ENCODE results near the gene PPP1CA. TPM values are rescaled to one million over a fixed set of nuclear protein-coding genes. Genes with fewer than 3 reads are reported as not detected.

PPP1CA gene
- total and polyA plus RNA-seq, 4 experiments from 2014 or later = 159 to 774 (median 318) TPM

DNA sequence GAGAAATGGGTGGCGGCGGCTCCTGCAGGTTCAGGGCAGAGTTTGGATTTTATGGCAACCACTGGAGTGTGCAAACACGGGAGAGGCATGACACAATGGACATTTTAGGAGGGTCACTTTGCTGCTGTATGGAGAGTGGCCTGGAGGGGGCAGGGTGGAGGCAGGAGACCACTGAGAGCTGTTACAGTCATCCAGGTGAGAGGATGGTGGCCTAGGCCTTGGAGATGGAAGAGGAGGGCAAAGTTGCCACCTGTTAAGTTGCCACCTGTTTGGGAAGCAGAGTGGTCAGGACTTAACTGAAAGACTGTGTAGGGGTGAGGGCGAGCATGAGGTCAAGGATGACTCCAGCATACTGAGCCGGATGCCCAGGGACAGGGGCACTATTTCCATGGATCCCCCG is 12.2 kb downstream of the PPP1CA start:
- H3K4me3 ChIP-seq (ENCODE audit: low read length in 2 of 2) = no peak overlapping the region
- H3K4me3 Mint-ChIP-seq = peak overlapping the region; percentile 40 to 87 (median 75)
- H3K4me1 ChIP-seq (ENCODE audit: insufficient read depth, low read length) = peaks cover 16% of the 10 kb centered on the region
- peaks cover 0 to 1% (median 0%) of the 10 kb centered on the region in 8 donors for H3K9me3 Mint-ChIP-seq
- no peaks in the 10 kb centered on the region for H3K27me3 ChIP-seq (ENCODE audit: insufficient read depth, low read length)
- no peaks in the 10 kb centered on the region for H3K9me3 ChIP-seq (ENCODE audit: control insufficient read depth in 1 of 2, low read length in 2 of 2)
- DNase-seq = peak; percentile 47 to 57 (median 54)
- ChIA-PET CTCF (ENCODE audit: partially characterized antibody) (interaction anchor here (1.0 to 24.8 kb wide), 4 partner anchors 12 to 87 kb away, joined by 3 to 1065 read pairs (median 22); partner anchors contain the start of genes POLD4, PPP1CA and TBC1D10C), POLR2A (ENCODE audit: partially characterized antibody) (interaction anchor here (0.7 to 21.5 kb wide), 6 partner anchors 12 to 116 kb away, joined by 3 to 2262 read pairs (median 6); partner anchors contain the start of genes CARNS1, PITPNM1, POLD4 and PPP1CA)
- H3K27me3 Mint-ChIP-seq = peaks cover 0 to under 1% of the 10 kb centered on the region in 2 donors
- intact Hi-C loops (cut with micrococcal nuclease) = loop anchor here (1.0 kb wide), 2 partner anchors 80 to 117 kb away; partner anchors contain the start of gene TMEM134
- peaks cover 21 to 41% (median 33%) of the 10 kb centered on the region in 4 donors for H3K4me1 Mint-ChIP-seq
- H3K27ac ChIP-seq (ENCODE audit: low read depth, low read length) = no peak overlapping the region
- H3K27ac Mint-ChIP-seq = peak overlapping the region; percentile 64 to 92 (median 80)
- H3K36me3 Mint-ChIP-seq = peaks cover 4 to 10% of the 10 kb centered on the region in 2 donors
- no peaks in the 10 kb centered on the region for H3K36me3 ChIP-seq (ENCODE audit: insufficient read depth, low read length)

DNA sequence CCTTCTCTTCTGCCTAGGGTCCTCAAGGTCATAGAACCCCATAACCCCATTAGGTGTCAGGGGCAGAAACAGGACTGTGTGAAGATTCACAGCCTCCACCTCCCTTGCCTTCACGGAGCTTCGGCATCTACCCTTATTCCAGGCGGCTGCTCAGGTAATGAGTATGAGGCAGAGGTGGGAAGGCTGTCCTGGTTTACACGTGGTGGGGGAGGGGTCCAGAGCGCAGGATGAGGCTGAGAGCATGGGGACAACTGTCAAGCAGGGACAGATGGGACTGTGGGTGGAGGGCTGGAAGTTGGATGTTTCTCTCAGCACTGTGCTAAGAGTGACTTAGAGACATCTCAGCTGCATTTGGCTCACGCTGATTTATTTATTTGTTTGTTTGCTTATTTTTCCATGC is 14.1 kb downstream of the PPP1CA start:
- intact Hi-C loops (cut with micrococcal nuclease) = no loop called here
- H3K4me1 ChIP-seq (ENCODE audit: insufficient read depth, low read length) = peaks cover 15% of the 10 kb centered on the region
- no peaks in the 10 kb centered on the region for H3K9me3 ChIP-seq (ENCODE audit: control insufficient read depth in 1 of 2, low read length in 2 of 2)

DNA sequence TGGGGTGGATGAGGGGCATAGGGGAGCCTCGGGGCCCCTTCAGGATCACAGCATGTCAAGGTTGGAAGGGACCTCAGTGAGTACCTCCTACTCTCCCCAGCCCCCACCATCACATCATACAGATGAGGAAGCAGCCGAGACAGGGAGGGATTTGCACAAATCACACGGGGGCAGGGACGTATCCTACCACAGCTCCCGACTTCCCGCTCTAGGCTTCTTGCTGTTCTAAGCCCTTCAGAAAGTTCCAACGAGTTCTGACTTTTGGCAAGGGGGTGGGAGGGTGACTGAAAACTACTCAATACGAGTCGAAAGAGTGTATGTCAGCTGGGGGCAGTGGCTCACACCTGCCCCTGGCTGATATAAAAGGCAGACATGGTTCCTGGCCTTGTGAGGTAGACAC is 14.6 kb downstream of the PPP1CA start:
- Mint-ChIP-seq H3K4me3 (no peak overlapping the region), H3K36me3 (peaks cover 0 to 3% of the 10 kb centered on the region in 2 donors), H3K9me3 (no peaks in the 10 kb centered on the region), H3K27me3 (peaks cover 0 to 1% of the 10 kb centered on the region in 2 donors), H3K27ac (peak overlapping the region in 2 of 7 donors; percentile 2 to 47), H3K4me1 (peaks cover 14 to 27% (median 22%) of the 10 kb centered on the region in 4 donors)
- H3K27me3 ChIP-seq (ENCODE audit: insufficient read depth, low read length) = no peaks in the 10 kb centered on the region
- ChIA-PET POLR2A (ENCODE audit: partially characterized antibody) (interaction anchor here (1.1 to 19.7 kb wide), 8 partner anchors 9 to 118 kb away, joined by 3 to 449 read pairs (median 5); partner anchors contain the start of genes CLCF1, PITPNM1, POLD4 and PPP1CA), CTCF (ENCODE audit: partially characterized antibody) (interaction anchor here (0.6 to 24.8 kb wide), 9 partner anchors 13 to 198 kb away, joined by 3 to 1065 read pairs (median 5); partner anchors contain the start of genes CLCF1, POLD4 and PPP1CA)
- H3K27ac ChIP-seq (ENCODE audit: low read depth, low read length) = no peak overlapping the region
- no peaks in the 10 kb centered on the region for H3K9me3 ChIP-seq (ENCODE audit: control insufficient read depth in 1 of 2, low read length in 2 of 2)
- DNase-seq = no peak
- H3K4me3 ChIP-seq (ENCODE audit: low read length in 2 of 2) = no peak overlapping the region
- H3K4me1 ChIP-seq (ENCODE audit: insufficient read depth, low read length) = peaks cover 16% of the 10 kb centered on the region
- intact Hi-C loops (cut with micrococcal nuclease) = no loop called here
- H3K36me3 ChIP-seq (ENCODE audit: insufficient read depth, low read length) = no peaks in the 10 kb centered on the region

More for the DNA sequence above, 14.1 kb downstream of the PPP1CA start:
- POLR2A ChIA-PET (ENCODE audit: partially characterized antibody) = interaction anchor here (1.1 to 19.7 kb wide), 8 partner anchors 9 to 118 kb away, joined by 3 to 449 read pairs (median 5); partner anchors contain the start of genes CLCF1, PITPNM1, POLD4 and PPP1CA
- H3K36me3 Mint-ChIP-seq = peaks cover 0 to 5% of the 10 kb centered on the region in 2 donors
- CTCF ChIA-PET (ENCODE audit: partially characterized antibody) = interaction anchor here (0.6 to 24.8 kb wide), 7 partner anchors 14 to 198 kb away, joined by 3 to 1065 read pairs (median 4); partner anchors contain the start of genes CLCF1, POLD4 and PPP1CA
- Histone ChIP-seq H3K36me3 (ENCODE audit: insufficient read depth, low read length) (no peaks in the 10 kb centered on the region), H3K4me3 (ENCODE audit: low read length in 2 of 2) (no peak overlapping the region), H3K27ac (ENCODE audit: low read depth, low read length) (no peak overlapping the region), H3K27me3 (ENCODE audit: insufficient read depth, low read length) (no peaks in the 10 kb centered on the region)
- H3K4me1 Mint-ChIP-seq = peaks cover 16 to 28% (median 23%) of the 10 kb centered on the region in 4 donors
- no peak for DNase-seq
- peaks cover 0 to 1% of the 10 kb centered on the region in 2 donors for H3K27me3 Mint-ChIP-seq
- H3K27ac Mint-ChIP-seq = peak overlapping the region in 4 of 7 donors; percentile 2 to 89 (median 26)
- no peaks in the 10 kb centered on the region for H3K9me3 Mint-ChIP-seq
- H3K4me3 Mint-ChIP-seq = peak overlapping the region in 1 of 8 donors; percentile 35

DNA sequence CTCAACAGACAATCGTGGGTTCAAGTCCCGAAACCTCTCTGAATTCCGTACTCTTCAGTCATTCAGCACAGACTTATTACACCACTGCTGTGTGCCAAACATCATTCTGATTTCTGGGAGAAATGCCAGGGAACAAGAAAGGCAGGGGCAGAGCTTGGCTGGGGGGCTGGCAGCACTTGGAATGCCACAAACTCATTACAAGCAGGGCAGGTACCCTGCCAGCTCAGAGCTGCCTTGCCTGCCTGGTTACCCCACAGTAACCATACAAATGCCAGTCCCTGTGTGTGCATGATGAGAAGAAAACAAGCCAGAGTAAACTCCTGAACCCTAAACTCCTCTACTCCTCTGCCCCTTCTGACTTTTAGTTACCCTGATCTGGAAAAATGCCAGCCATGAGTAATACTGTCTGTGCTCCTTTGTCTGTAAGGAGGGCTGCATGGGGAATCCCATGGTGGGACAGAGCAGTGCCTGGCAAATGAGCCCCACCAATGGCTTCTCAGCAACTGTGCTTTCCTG is 16.7 kb downstream of the PPP1CA start:
- ChIA-PET POLR2A (ENCODE audit: partially characterized antibody) (interaction anchor here (1.0 to 19.7 kb wide), 2 partner anchors 13 to 31 kb away, joined by 3 to 449 read pairs; partner anchors contain the start of gene POLD4), CTCF (ENCODE audit: partially characterized antibody) (interaction anchor here (1.1 to 24.8 kb wide), 4 partner anchors 11 to 39 kb away, joined by 3 to 1065 read pairs (median 74); partner anchors contain the start of genes CLCF1 and POLD4)
- H3K4me3 Mint-ChIP-seq = no peak overlapping the region
- Histone ChIP-seq H3K4me3 (ENCODE audit: low read length in 2 of 2) (no peak overlapping the region), H3K36me3 (ENCODE audit: insufficient read depth, low read length) (no peaks in the 10 kb centered on the region), H3K4me1 (ENCODE audit: insufficient read depth, low read length) (peaks cover 6% of the 10 kb centered on the region), H3K27ac (ENCODE audit: low read depth, low read length) (no peak overlapping the region), H3K27me3 (ENCODE audit: insufficient read depth, low read length) (no peaks in the 10 kb centered on the region), H3K9me3 (ENCODE audit: control insufficient read depth in 1 of 2, low read length in 2 of 2) (no peaks in the 10 kb centered on the region)
- peaks cover 11 to 19% (median 16%) of the 10 kb centered on the region in 4 donors for H3K4me1 Mint-ChIP-seq
- peaks cover 0 to 1% of the 10 kb centered on the region in 2 donors for H3K27me3 Mint-ChIP-seq
- peak in 1 of 5 donors; percentile 9 for DNase-seq
- no peak overlapping the region for H3K27ac Mint-ChIP-seq
- peaks cover 0 to 3% of the 10 kb centered on the region in 2 donors for H3K36me3 Mint-ChIP-seq
- intact Hi-C loops (cut with micrococcal nuclease) = no loop called here
- H3K9me3 Mint-ChIP-seq = no peaks in the 10 kb centered on the region

DNA sequence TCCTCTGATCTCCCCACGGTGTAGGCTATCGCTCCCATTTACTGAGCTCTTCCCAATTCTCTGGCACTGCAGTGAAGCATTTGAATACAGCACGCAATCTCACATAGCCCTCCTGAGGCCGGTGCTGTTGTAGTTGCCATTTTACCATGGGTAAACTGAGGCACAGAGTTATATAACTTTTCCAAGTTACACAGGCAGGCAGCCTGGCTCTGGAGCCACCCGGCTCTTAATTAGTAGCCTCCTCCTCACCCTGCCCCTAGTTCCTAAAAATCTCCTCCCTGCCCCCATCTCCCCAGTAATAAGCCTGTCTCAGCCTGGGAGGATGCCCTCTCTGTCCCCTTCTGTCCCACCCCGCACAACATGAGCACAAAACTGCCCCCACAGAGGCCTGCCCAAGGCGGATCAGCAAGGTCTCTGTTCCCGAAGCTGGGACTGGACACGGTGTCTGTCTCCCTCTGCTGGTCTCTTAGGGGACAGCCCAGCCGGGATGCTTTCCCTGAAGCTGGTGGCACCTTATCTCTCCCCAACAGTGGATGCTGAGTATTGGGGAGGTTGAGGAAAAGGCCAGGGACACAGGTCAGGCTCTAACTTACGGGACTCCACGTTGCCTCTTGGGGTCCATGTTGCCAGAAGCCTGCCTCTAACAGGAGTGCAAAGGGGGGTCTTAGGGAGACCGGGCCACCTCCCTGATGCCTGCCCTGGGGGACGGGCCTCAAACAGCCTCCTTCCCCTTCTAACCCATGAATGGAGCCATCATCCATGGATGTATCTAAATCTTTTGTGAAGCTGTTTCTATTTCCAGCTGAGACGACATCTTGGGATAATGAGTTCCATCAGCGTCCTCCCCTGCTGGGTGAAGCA is 19.2 kb downstream of the PPP1CA start:
- Histone ChIP-seq H3K9me3 (ENCODE audit: control insufficient read depth in 1 of 2, low read length in 2 of 2) (no peaks in the 10 kb centered on the region), H3K36me3 (ENCODE audit: insufficient read depth, low read length) (no peaks in the 10 kb centered on the region), H3K4me1 (ENCODE audit: insufficient read depth, low read length) (peaks cover 6% of the 10 kb centered on the region), H3K27me3 (ENCODE audit: insufficient read depth, low read length) (no peaks in the 10 kb centered on the region), H3K27ac (ENCODE audit: low read depth, low read length) (no peak overlapping the region), H3K4me3 (ENCODE audit: low read length in 2 of 2) (no peak overlapping the region)
- intact Hi-C loops (cut with micrococcal nuclease) = loop anchor here (1.0 to 2.0 kb wide), 4 partner anchors 25 to 120 kb away; partner anchors contain the start of gene POLD4
- ChIA-PET CTCF (ENCODE audit: partially characterized antibody) (interaction anchor here (0.6 to 24.8 kb wide), 29 partner anchors 9 to 847 kb away, joined by 3 to 1065 read pairs (median 4); partner anchors contain the start of genes ANKRD13D, CLCF1, POLD4 and PPP1CA), POLR2A (ENCODE audit: partially characterized antibody) (interaction anchor here (0.8 to 19.7 kb wide), 16 partner anchors 9 to 143 kb away, joined by 3 to 449 read pairs (median 4); partner anchors contain the start of genes CDK2AP2, CLCF1, POLD4 and PPP1CA)
- DNase-seq = peak; percentile 79 to 84 (median 82)
- H3K27me3 Mint-ChIP-seq = peaks cover 0 to 1% of the 10 kb centered on the region in 2 donors
- H3K9me3 Mint-ChIP-seq = no peaks in the 10 kb centered on the region
- no peaks in the 10 kb centered on the region for H3K36me3 Mint-ChIP-seq
- peak overlapping the region in 4 of 7 donors; percentile 47 to 86 (median 68) for H3K27ac Mint-ChIP-seq
- peaks cover 2 to 8% (median 6%) of the 10 kb centered on the region in 4 donors for H3K4me1 Mint-ChIP-seq
- H3K4me3 Mint-ChIP-seq = peak overlapping the region in 1 of 8 donors; percentile 37

DNA sequence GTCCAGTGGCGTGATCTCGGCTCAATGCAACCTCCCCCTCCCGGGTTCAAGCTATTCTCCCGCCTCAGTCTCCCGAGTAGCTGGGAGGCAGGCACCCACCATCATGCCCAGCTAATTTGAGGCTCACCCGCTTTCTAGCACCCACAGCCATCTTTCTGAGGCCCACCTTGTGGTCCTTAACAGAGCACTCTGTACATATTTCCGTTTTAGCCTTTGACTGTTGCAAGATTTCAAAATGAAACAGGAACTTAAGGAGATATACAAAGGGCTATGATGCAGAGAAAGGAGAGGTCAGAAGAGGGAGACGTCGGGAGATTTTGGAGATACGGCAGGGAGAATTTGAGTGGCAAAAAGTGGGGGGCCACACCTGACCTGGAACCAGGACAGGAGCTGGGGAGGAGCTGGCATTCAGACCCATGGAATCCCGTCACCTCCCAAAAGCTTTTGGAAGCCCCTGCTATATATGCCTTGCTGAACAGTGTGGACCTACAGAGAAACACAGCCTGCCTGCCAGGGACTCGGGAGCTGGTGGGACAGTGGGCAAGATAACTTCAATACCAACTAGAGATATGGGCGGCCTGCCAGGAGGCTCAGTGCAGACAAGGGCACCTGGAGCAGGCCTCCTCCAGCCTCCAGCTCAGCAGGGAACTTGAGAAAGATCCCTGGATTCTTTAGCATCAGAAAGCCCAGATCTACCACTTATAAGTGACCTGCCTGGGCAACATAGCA is 20.2 kb downstream of the PPP1CA start:
- ChIA-PET POLR2A (ENCODE audit: partially characterized antibody) (interaction anchor here (0.7 to 19.7 kb wide), 14 partner anchors 8 to 142 kb away, joined by 3 to 449 read pairs (median 5); partner anchors contain the start of genes CLCF1, POLD4, PPP1CA and RPS6KB2), CTCF (ENCODE audit: partially characterized antibody) (interaction anchor here (0.7 to 24.8 kb wide), 24 partner anchors 8 to 300 kb away, joined by 3 to 1065 read pairs (median 5); partner anchors contain the start of genes ANKRD13D, CLCF1, POLD4 and PPP1CA)
- Histone ChIP-seq H3K36me3 (ENCODE audit: insufficient read depth, low read length) (no peaks in the 10 kb centered on the region), H3K9me3 (ENCODE audit: control insufficient read depth in 1 of 2, low read length in 2 of 2) (no peaks in the 10 kb centered on the region), H3K27me3 (ENCODE audit: insufficient read depth, low read length) (no peaks in the 10 kb centered on the region), H3K27ac (ENCODE audit: low read depth, low read length) (no peak overlapping the region), H3K4me3 (ENCODE audit: low read length in 2 of 2) (no peak overlapping the region), H3K4me1 (ENCODE audit: insufficient read depth, low read length) (peaks cover 6% of the 10 kb centered on the region)
- Mint-ChIP-seq H3K9me3 (no peaks in the 10 kb centered on the region), H3K4me3 (no peak overlapping the region), H3K27ac (peak overlapping the region in 3 of 7 donors; percentile 0 to 69 (median 12)), H3K27me3 (peaks cover 0 to 1% of the 10 kb centered on the region in 2 donors), H3K4me1 (peaks cover 4 to 14% (median 9%) of the 10 kb centered on the region in 4 donors), H3K36me3 (no peaks in the 10 kb centered on the region)
- intact Hi-C loops (cut with micrococcal nuclease) = no loop called here
- DNase-seq = peak in 1 of 5 donors; percentile 6

Measured in CD4-positive, alpha-beta memory T cell (primary cell).